Smooth muscle cell (in vitro differentiated cells): Measurements from ENCODE around the gene UBN2. TPM values are rescaled to one million over a fixed set of nuclear protein-coding genes. Genes with fewer than 3 reads are reported as not detected.
A peak's percentile ranks its signal among the peaks of the same experiment; 100 is the strongest.

ENCODE experiments used
- DNase-seq: peaks from one replicate; lab custom pipeline; 2025; ENCODE audit not compliant: unreplicated experiment; lab: John Stamatoyannopoulos, UW
- H2AFZ ChIP-seq: fragments of 200-600 bp; sonication (generic); 2 replicates; pipeline ENCODE4 v1.6.0; 2016; ENCODE audit warnings: antibody characterized with exemption, low read depth, mild to moderate bottlenecking
- H3F3A ChIP-seq: fragments of 200-600 bp; sonication (generic); 2 replicates; pipeline ENCODE4 v1.6.0; 2017; ENCODE audit warnings: antibody characterized with exemption, low read depth
- H3K27ac ChIP-seq: fragments of 200-600 bp; sonication (generic); 2 replicates; pipeline ENCODE4 v1.5.1; 2016; ENCODE audit warnings: low read depth, mild to moderate bottlenecking
- H3K27me3 ChIP-seq: fragments of 200-600 bp; sonication (generic); 2 replicates; pipeline ENCODE4 v1.6.1; 2016; ENCODE audit warnings: low read depth, mild to moderate bottlenecking
- H3K36me3 ChIP-seq: fragments of 200-600 bp; sonication (generic); 2 replicates; pipeline ENCODE4 v1.5.1; 2016; ENCODE audit warnings: low read depth
- H3K4me1 ChIP-seq: fragments of 200-600 bp; sonication (generic); 2 replicates; pipeline ENCODE4 v1.5.1; 2016; ENCODE audit warnings: low read depth
- H3K4me2 ChIP-seq: fragments of 200-600 bp; sonication (generic); 2 replicates; pipeline ENCODE4 v1.6.0; 2016; ENCODE audit warnings: mild to moderate bottlenecking
- H3K4me3 ChIP-seq: fragments of 200-600 bp; sonication (generic); 2 replicates; pipeline ENCODE4 v1.5.1; 2016; ENCODE audit warnings: mild to moderate bottlenecking
- H3K79me2 ChIP-seq: fragments of 200-600 bp; sonication (generic); 2 replicates; pipeline ENCODE4 v1.6.0; 2016; ENCODE audit warnings: low read depth, mild to moderate bottlenecking
- H3K9ac ChIP-seq: fragments of 200-600 bp; sonication (generic); 2 replicates; pipeline ENCODE4 v1.6.0; 2016; ENCODE audit warnings: low read depth
- H3K9me3 ChIP-seq: fragments of 200-600 bp; sonication (generic); replicated peaks from 2 replicates; pipeline ENCODE4 v1.5.1; 2016; ENCODE audit warnings: low read depth
- H4K20me1 ChIP-seq: fragments of 200-600 bp; sonication (generic); 2 replicates; pipeline ENCODE4 v1.6.0; 2016; ENCODE audit warnings: low read depth
- WGBS: methylation state at CpG from one replicate; pipeline ENCODE4 v1.1.7; 2016; ENCODE audit warnings: low lambda C conversion rate; 5-methylcytosine and 5-hydroxymethylcytosine counted together
- polyA plus RNA-seq: library from polyadenylated mRNA; unstranded; fragments of >200 nt; fragmentation: Nextera tagmentation; extraction: Ambion mirVana; gene quantifications from 2 replicates; pipeline ENCODE4 v1.2.1, GENCODE V29; 2016
- total RNA-seq: library from RNA; depleted of rRNA; stranded (reverse); fragments of >200 nt; gene quantifications from 2 replicates; pipeline ENCODE4 v1.2.3, GENCODE V29; 2014
- TF ChIP-seq, protein P1 (sequence below): fragments of 200-600 bp; sonication (generic); IDR thresholded peaks from 2 replicates; pipeline ENCODE4 v1.5.1; 2017; ENCODE audit warnings: borderline replicate concordance, mild to moderate bottlenecking, antibody characterized with exemption; ENCODE audit not compliant: insufficient read depth, poor library complexity, severe bottlenecking

Gene UBN2
- total and polyA plus RNA-seq, 2 experiments from 2014 or later = 2.5 to 13.4 TPM

- TF ChIP-seq, protein P1, sequence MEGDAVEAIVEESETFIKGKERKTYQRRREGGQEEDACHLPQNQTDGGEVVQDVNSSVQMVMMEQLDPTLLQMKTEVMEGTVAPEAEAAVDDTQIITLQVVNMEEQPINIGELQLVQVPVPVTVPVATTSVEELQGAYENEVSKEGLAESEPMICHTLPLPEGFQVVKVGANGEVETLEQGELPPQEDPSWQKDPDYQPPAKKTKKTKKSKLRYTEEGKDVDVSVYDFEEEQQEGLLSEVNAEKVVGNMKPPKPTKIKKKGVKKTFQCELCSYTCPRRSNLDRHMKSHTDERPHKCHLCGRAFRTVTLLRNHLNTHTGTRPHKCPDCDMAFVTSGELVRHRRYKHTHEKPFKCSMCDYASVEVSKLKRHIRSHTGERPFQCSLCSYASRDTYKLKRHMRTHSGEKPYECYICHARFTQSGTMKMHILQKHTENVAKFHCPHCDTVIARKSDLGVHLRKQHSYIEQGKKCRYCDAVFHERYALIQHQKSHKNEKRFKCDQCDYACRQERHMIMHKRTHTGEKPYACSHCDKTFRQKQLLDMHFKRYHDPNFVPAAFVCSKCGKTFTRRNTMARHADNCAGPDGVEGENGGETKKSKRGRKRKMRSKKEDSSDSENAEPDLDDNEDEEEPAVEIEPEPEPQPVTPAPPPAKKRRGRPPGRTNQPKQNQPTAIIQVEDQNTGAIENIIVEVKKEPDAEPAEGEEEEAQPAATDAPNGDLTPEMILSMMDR = no peak
- Histone ChIP-seq H3K27me3 (no peaks in the 10 kb centered on the region), H3K27ac (peak overlapping the region; percentile 58), H3K4me2 (no peak overlapping the region), H3K79me2 (peaks cover 4% of the 10 kb centered on the region), H3K36me3 (peaks cover 10% of the 10 kb centered on the region), H3K4me3 (no peak overlapping the region), H3K9ac (no peak overlapping the region), H2AFZ (no peak overlapping the region), H3K9me3 (no peaks in the 10 kb centered on the region), H3K4me1 (no peaks in the 10 kb centered on the region), H4K20me1 (peaks cover 16% of the 10 kb centered on the region), H3F3A (no peaks in the 10 kb centered on the region)
- no peak for DNase-seq
- WGBS = 68% methylated on average over 1 of the region's 1 CpG
Measured at GRCh38 chr7:139242741-139243281, 11.8 kb downstream of the UBN2 start.

DNA sequence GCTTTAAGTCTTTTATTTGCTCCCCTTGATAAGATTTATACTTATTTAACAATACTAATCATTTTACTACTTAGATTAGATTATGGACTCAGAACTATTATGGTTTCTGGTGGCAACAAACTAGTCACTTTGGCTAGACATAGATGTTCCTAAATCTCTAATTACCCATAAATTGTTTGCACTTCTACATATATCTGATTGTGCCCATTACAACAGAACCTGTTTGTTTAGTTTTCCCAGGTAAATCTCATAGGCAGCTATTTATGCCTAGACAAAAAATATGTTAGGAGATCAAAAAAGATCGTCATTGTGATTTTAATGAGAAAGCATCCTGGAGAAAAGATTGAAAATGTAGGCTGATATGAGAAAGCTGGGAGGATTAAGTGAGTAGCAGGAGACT lies 14.4 kb downstream of the UBN2 start:
- TF ChIP-seq, protein P1 = no peak
- no peaks in the 10 kb centered on the region for H3F3A ChIP-seq
- H4K20me1 ChIP-seq = peaks cover 11% of the 10 kb centered on the region
- no peak overlapping the region for H3K27ac ChIP-seq
- H3K9me3 ChIP-seq = no peaks in the 10 kb centered on the region
- H2AFZ ChIP-seq = no peak overlapping the region
- no peak overlapping the region for H3K4me3 ChIP-seq
- H3K4me1 ChIP-seq = no peaks in the 10 kb centered on the region
- no peak for DNase-seq
- no peak overlapping the region for H3K9ac ChIP-seq
- no peak overlapping the region for H3K4me2 ChIP-seq
- H3K27me3 ChIP-seq = no peaks in the 10 kb centered on the region
- peaks cover 4% of the 10 kb centered on the region for H3K79me2 ChIP-seq
- WGBS = 96% methylated on average over 1 of the region's 1 CpG
- peaks cover 6% of the 10 kb centered on the region for H3K36me3 ChIP-seq

- DNase-seq = no peak
- WGBS = 97% methylated on average over 5 of the region's 5 CpGs
- Histone ChIP-seq H3K9ac (no peak overlapping the region), H3K4me1 (no peaks in the 10 kb centered on the region), H3K27me3 (no peaks in the 10 kb centered on the region), H3K27ac (no peak overlapping the region), H4K20me1 (peaks cover 15% of the 10 kb centered on the region), H2AFZ (no peak overlapping the region), H3K79me2 (peaks cover 4% of the 10 kb centered on the region), H3K36me3 (peaks cover 9% of the 10 kb centered on the region), H3K4me3 (no peak overlapping the region), H3F3A (no peaks in the 10 kb centered on the region), H3K9me3 (no peaks in the 10 kb centered on the region), H3K4me2 (no peak overlapping the region)
- TF ChIP-seq, protein P1 = no peak
Measured at GRCh38 chr7:139246494-139246893, 15.5 kb downstream of the UBN2 start.

DNA sequence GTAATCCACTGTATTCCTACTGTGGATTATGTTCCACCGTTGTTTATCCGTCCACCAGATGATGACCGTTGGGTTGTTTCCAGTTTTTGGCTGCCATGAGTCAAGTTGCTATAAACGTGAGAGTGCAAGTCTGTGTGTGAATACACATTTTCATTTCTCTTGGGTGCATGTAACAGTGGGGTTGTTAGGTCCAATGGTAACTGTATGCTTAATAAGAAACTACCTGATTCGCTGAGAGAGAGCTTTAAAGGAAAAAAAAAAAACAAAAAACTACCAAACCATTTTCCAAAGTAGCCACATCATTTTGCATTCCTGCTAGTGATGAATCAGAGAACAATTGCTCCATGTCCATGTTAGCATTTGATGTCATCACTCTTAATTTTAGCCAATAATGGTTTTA lies 15.9 kb downstream of the UBN2 start:
- Histone ChIP-seq H3K9ac (no peak overlapping the region), H3K4me3 (no peak overlapping the region), H3K9me3 (no peaks in the 10 kb centered on the region), H3K4me1 (no peaks in the 10 kb centered on the region), H3K4me2 (no peak overlapping the region), H3K27me3 (no peaks in the 10 kb centered on the region), H2AFZ (no peak overlapping the region), H4K20me1 (peaks cover 15% of the 10 kb centered on the region), H3K79me2 (peaks cover 4% of the 10 kb centered on the region), H3F3A (no peaks in the 10 kb centered on the region), H3K36me3 (peaks cover 9% of the 10 kb centered on the region), H3K27ac (no peak overlapping the region)
- DNase-seq = no peak
- WGBS = 90% methylated on average over 5 of the region's 5 CpGs
- TF ChIP-seq, protein P1 = no peak
